GM21390 (cell line): Measurements from ENCODE around the gene MPC1L.

ENCODE experiments used
- ATAC-seq: cut with Tn5 transposase; IDR thresholded peaks from one replicate; pipeline ENCODE4 v1.9.1; 2021; ENCODE audit not compliant: unreplicated experiment

Gene MPC1L

GRCh38 chrX:40625294-40625693 is 2.1 kb downstream of the MPC1L start:
- ATAC-seq, result no peak

- no peak for ATAC-seq
These were observed 5.3 kb downstream of the MPC1L start for GRCh38 chrX:40628506-40628905.

GRCh38 chrX:40632199-40632598 is 9.0 kb downstream of the MPC1L start:
- ATAC-seq, result no peak

GRCh38 chrX:40637687-40638086 is 14.5 kb downstream of the MPC1L start:
- no peak for ATAC-seq

- no peak for ATAC-seq
These were observed 20.9 kb downstream of the MPC1L start for GRCh38 chrX:40644176-40644575.

- peak; percentile 32 for ATAC-seq
These were observed 21.7 kb downstream of the MPC1L start for GRCh38 chrX:40644821-40645358.

GRCh38 chrX:40646489-40647306 is 23.5 kb downstream of the MPC1L start:
- ATAC-seq, result peak; percentile 24

- ATAC-seq, result peak; percentile 61
These were observed 24.3 kb downstream of the MPC1L start, which contains the start of gene CXorf38 for GRCh38 chrX:40647307-40648197. Gene CXorf38 (minus strand): TSS chrX:40647561. CDS start chrX:40647520, 41 bp downstream.

GRCh38 chrX:40651620-40652223 is 28.5 kb downstream of the MPC1L start:
- no peak for ATAC-seq

- ATAC-seq, result no peak
These were observed 29.4 kb downstream of the MPC1L start for GRCh38 chrX:40652664-40653063.

- ATAC-seq, result no peak
These were observed 30.3 kb downstream of the MPC1L start for GRCh38 chrX:40653535-40653934.

- no peak for ATAC-seq
These were observed 37.2 kb downstream of the MPC1L start for GRCh38 chrX:40660381-40660780.

- ATAC-seq, result no peak
These were observed 38.3 kb downstream of the MPC1L start for GRCh38 chrX:40661489-40661888.

- peak; percentile 54 for ATAC-seq
These were observed 40.0 kb downstream of the MPC1L start for GRCh38 chrX:40663078-40663740.

- ATAC-seq, result no peak
These were observed 40.8 kb downstream of the MPC1L start for GRCh38 chrX:40663880-40664630.

GRCh38 chrX:40671126-40671525 is 47.9 kb downstream of the MPC1L start:
- no peak for ATAC-seq
